Measurements from ENCODE around the gene OSBPL10.

The OSBPL10 gene

GRCh38 chr3:31942446-31942845 lies 38.6 kb downstream of the OSBPL10 start:
- TF ChIP-seq CTCF (IDR thresholded peaks at IDR 0.05; ENCODE audit: low read depth, low read length): no peak
- Histone ChIP-seq H3K36me3 (no peaks in the 10 kb centered on the region), H3K4me1 (no peaks in the 10 kb centered on the region), H3K9me3 (no peaks in the 10 kb centered on the region), H3K27me3 (no peaks in the 10 kb centered on the region), H3K4me3 (ENCODE audit: low read depth, low read length) (no peak overlapping the region)
- no peak for DNase-seq

DNA sequence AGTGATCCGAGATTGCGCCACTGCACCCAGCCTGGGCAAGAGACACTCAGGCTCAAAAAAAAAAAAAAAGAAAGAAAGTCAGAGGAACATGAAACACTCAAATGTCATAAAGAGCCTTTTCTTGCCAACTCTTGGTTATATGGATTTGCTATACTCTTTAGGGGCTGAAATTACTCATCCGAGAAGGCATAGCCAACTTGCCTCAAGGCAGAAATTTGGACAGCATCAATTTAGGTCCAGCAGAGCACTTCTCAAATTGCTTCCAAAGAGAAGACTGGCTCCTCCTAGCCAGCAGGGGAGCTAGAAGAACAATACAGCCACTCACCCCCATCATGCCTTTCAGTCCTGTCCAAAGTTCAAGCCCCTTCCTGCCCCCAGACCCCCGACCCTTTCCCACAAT lies 43.8 kb downstream of the OSBPL10 start:
- Histone ChIP-seq H3K36me3 (no peaks in the 10 kb centered on the region), H3K4me1 (no peaks in the 10 kb centered on the region), H3K4me3 (ENCODE audit: low read depth, low read length) (no peak overlapping the region), H3K9me3 (no peaks in the 10 kb centered on the region), H3K27me3 (no peaks in the 10 kb centered on the region)
- TF ChIP-seq CTCF (IDR thresholded peaks at IDR 0.05; ENCODE audit: low read depth, low read length): no peak
- DNase-seq: no peak

- Histone ChIP-seq H3K4me1 (no peaks in the 10 kb centered on the region), H3K9me3 (no peaks in the 10 kb centered on the region), H3K36me3 (no peaks in the 10 kb centered on the region), H3K4me3 (ENCODE audit: low read depth, low read length) (no peak overlapping the region), H3K27me3 (no peaks in the 10 kb centered on the region)
- DNase-seq: no peak
- no peak for TF ChIP-seq CTCF (IDR thresholded peaks at IDR 0.05; ENCODE audit: low read depth, low read length)
Observed at GRCh38 chr3:31936420-31937060, 44.5 kb downstream of the OSBPL10 start.

DNA sequence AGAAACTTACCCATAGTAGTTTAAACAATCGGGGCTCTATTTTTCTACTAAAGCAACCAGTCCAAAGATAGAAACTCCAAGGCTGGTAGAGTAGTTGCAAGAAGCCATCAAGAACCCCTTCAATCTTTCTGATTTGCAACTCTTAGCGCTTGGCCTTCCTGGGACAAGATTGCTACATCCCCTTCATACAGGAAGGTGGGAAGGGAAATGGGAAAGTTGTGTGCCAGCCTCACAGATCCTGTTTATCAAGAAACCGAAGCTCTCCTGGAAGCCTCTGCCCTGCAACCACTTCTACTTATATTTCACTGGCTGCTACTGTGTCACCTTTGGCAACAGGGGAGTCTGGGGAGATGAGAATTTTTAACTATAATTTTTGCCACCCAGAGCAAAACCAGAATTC lies 46.2 kb downstream of the OSBPL10 start:
- no peak overlapping the region for H3K4me3 ChIP-seq (ENCODE audit: low read depth, low read length)
- no peaks in the 10 kb centered on the region for H3K9me3 ChIP-seq
- no peaks in the 10 kb centered on the region for H3K36me3 ChIP-seq
- no peaks in the 10 kb centered on the region for H3K4me1 ChIP-seq
- TF ChIP-seq CTCF (IDR thresholded peaks at IDR 0.05; ENCODE audit: low read depth, low read length): no peak
- no peak for DNase-seq
- no peaks in the 10 kb centered on the region for H3K27me3 ChIP-seq

DNA sequence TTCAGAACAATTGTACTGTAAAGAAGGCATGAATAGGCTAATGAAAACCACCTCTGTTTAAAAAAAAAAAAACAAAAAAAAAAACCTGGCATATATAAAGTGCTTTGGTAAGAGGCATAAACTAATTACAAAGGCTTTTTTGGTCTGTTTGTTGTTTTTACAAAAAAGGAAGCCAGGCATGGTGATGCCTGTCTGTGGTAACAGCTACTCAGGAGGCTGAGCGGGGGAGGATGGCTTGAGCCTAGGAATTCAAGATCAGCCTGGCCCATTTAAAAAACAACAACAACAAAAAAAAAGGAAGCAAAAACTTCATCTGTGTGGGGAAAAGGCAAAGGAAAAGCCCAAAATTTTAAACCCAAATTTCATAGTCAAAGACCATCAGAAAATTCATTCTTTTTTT lies 47.0 kb downstream of the OSBPL10 start:
- Histone ChIP-seq H3K4me3 (ENCODE audit: low read depth, low read length) (no peak overlapping the region), H3K9me3 (no peaks in the 10 kb centered on the region), H3K4me1 (no peaks in the 10 kb centered on the region), H3K27me3 (no peaks in the 10 kb centered on the region), H3K36me3 (no peaks in the 10 kb centered on the region)
- TF ChIP-seq CTCF (IDR thresholded peaks at IDR 0.05; ENCODE audit: low read depth, low read length): no peak
- DNase-seq: no peak

DNA sequence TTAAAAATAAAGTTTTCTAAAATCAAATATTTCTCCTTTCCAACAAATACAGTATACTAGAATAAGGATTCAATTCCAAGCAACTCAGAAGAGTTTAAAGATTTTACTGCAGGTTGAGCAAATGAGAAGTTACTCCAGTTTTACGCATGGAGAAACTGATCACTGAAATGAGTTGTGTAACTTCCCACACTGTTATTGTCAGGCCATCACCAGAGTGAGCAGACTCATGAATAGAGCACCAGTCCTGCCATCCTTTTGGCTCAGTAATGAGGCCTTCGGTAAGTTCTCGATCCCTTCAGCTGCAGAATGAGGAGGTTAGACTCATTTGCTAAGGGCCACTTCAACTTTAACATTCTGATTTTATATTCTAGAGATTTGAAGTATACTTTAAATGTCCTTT lies 48.1 kb downstream of the OSBPL10 start:
- H3K4me1 ChIP-seq: no peaks in the 10 kb centered on the region
- no peak for TF ChIP-seq CTCF (IDR thresholded peaks at IDR 0.05; ENCODE audit: low read depth, low read length)
- no peaks in the 10 kb centered on the region for H3K36me3 ChIP-seq
- no peaks in the 10 kb centered on the region for H3K27me3 ChIP-seq
- no peak overlapping the region for H3K4me3 ChIP-seq (ENCODE audit: low read depth, low read length)
- DNase-seq: no peak
- no peaks in the 10 kb centered on the region for H3K9me3 ChIP-seq

All from BE2C (cell line).